HG03045 (cell line): ENCODE results near the gene CEACAM7.
"Not testable (repeated sequence)": the region's sequence is repeated elsewhere in the genome, so short reads cannot be mapped to it uniquely, and the experiment has no call there.

Experiments
- ATAC-seq: cut with Tn5 transposase; IDR thresholded peaks from one replicate; pipeline ENCODE4 v1.9.1; 2021; ENCODE audit warnings: mild to moderate bottlenecking, moderate library complexity; ENCODE audit not compliant: unreplicated experiment

CEACAM7 gene

DNA sequence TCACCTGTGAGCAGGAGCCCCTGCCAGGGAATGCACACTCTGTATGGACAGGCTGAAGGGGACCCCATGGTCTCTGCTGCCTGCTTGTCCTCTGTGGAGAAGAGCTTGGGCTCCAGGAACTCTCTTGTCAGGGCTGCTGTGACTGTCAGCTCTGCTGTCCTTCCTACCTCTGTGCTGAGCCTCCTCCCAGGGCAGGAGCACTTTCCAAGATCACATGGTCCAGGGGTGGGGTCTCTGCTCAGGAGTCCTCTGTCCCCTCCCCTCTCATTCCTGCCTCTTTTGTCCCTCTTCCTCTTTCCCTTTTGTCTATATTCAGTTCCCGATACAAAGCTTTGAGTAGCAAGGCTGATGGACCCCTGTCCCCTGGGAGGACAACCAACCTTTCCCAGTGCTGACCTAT is at the start of gene CEACAM7:
TSS of gene CEACAM7 (minus strand) at position 173 of the 400 bp plus-strand sequence. CDS start at position 68, 105 bp downstream.
- no peak for ATAC-seq

- no peak for ATAC-seq
Observed at GRCh38 chr19:41735071-41735600, 47.1 kb upstream of the CEACAM7 start.

DNA sequence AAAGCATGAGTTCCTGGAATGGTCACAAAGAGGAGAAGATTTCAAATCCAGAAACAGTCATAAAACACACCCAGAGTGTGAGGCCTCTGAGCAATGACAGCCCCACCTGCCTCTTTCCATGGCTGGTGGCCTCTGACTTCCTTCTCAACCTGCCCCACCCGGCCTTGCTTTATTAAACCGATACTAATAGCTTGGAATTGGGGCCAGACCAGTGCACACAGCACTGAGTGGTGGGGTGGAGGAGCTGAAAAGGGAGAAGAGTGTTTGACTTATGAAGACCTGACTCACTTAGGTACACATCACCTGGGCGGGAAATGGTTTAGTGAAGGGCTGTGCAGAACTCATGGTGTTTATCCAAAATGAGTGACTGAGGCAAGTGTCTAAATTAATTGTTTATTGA is 46.5 kb upstream of the CEACAM7 start:
- no peak for ATAC-seq

DNA sequence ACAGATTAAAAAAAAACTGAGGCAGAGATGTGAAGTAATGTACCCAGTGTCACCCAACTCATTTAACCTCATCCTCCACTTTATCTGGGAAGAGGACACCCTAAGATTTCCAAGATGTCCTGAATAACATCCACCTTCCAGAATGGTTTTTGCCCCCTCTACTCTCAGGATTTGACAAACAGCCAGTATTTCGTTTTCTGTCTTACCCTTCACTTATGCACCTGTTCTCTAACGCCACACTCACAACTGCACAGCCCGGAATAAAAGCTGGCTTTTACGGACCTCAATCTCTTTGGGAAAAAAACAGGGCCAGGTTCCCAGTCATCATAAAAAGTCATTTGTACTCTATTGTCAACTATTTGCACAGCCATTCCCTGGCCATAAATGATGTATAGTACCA is 46.1 kb upstream of the CEACAM7 start:
- ATAC-seq = no peak

DNA sequence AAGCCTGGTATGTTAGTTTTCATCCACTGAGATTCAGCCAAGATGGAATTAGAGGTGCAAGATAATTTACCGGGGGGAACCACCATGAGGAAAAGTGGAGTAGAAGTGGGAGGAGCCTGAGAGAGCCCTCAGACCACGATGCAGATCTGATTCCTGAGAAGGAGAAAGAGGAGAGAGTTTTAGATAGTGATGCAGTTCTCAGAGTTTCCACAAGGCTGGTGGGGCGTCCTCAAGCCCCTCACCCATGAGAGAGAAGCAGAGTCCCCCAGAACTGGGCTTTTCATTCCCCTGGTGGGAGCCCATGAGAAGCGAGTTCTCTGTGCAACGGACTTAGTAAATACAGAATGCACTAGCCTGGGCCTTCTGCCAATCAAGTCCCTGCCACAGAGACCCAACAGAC is 38.4 kb upstream of the CEACAM7 start:
- ATAC-seq = no peak

DNA sequence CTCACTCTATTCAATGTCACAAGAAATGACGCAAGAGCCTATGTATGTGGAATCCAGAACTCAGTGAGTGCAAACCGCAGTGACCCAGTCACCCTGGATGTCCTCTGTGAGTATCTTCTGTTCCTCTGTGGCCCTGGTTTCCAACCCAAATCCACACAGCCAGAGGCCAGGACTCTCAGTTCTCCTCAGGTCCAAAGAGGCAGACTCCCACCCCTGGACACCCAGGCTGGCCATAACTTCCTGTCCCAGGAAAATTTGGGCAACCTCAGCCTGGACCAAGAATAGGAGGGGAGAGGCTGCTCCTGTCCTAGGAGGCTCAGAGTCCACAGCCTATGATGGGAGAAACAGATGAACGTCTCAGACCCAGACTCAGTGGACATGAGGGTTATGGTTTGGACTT is 32.0 kb upstream of the CEACAM7 start:
- no peak for ATAC-seq

DNA sequence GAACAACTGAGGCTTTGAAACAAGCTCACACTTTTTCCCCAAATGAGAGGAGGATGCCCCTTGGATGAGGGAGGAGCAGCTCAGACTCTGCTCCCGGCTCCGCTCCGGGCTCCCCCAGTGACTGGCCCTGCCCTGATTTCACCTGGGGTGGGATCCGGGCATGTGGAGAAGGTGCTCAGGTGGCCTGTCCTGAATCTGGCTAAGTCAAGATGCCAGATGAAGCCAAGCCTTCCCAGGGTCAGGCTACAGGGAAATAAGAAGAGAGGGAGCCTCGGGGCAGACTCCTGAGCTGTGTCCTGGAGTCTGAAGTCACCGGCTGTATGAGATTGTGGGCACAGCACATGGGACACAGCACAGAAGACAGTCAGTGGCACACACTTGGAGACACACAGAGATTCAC is 30.7 kb upstream of the CEACAM7 start:
- no peak for ATAC-seq

DNA sequence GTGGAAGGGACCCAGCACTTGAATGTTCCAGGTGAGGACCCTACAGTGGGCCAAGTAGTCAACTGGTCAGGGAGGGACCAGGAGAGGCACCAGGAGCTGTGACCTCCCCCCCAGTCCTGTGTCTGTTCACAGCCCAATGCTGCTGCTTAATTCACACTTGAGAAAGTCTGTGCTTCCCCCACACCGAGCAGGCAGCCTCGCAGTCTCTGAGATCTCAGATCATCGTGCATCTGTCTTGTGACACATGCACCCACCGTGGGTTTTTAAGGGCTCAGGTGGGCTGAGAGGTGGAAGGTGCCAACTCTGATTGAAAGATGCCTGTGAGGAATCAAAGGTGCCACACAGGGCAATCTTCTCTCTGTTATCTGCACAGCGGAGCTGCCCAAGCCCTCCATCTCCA is 26.5 kb upstream of the CEACAM7 start:
- no peak for ATAC-seq

DNA sequence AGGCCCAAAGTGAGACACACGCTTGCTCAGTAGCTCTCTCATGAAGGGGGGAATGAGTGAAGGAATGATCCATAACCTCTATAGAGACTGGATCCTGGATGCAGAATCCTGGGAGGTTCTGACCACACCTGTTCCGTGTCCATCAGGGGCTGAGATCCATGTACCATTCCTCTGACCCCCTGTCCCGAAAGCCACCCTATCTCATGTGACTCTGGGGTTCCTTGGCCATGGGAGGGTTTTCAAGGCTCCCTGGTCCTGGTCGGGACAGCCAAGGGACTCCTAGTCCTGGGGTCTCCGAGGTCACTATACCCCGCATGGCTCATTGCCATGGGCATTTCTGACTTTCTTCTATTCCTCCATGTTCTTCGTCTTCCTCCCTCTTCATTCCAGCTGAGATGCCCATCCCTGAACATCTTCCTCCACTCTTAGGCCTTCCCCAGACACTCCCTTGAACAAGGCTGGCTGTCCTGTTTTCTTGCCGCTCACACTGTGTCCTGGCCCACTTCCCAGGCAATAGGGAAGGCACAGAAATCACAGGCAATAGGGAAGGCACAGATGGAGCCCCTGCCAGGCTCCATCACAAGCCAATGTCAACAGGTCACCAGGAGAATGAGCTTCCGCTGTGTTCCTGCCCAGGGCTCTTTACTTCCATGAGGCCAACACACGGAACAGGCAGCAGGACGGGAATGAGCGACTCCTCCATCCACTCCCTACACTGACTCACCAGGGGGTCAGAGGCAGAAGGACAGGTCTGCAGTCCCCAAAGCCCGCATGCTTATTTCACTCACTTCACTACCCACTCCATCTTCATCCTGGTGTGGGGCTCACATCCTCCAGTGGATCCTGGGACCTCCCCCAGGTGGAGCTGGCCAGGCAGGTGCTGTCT is 23.5 kb upstream of the CEACAM7 start:
- no peak for ATAC-seq

DNA sequence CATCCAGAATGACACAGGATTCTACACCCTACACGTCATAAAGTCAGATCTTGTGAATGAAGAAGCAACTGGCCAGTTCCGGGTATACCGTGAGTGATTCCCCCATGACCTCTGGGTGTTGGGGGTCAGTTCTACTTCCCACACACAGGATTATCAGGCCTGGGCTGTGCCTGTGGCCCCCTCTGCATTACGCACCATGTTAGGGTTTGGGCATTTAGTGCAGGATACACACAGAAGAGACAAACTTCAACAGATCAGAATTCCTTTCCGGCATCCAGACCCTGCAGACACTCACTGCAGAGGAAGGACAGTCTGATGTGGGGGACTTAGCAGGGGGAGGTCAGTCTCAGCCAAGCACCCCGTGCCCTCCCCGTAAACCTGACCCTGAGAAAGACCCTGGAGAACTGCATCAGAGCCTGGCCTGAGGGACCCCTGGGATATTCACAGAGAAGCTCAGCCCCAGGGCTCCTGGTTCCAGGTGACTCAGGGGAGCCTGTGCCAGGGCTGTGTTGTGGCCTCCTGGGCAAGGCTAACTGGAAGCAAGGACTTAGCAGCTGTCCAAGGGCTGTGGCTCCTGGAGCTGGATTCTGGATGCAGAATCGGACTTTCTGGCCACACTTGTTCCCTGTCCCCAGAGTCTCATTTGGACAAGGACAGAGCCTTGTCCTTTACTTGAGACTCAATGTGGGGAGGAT is 22.0 kb upstream of the CEACAM7 start:
- ATAC-seq = no peak

DNA sequence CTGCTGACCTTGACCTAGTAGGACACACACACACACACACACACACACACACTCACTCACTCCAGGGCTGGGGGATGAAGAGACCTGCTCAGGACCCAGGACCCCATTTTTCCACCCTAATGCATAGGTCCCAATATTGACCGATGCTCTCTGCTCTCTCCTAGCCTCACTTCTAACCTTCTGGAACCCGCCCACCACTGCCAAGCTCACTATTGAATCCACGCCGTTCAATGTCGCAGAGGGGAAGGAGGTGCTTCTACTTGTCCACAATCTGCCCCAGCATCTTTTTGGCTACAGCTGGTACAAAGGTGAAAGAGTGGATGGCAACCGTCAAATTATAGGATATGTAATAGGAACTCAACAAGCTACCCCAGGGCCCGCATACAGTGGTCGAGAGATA is 21.4 kb upstream of the CEACAM7 start:
- ATAC-seq = not testable (repeated sequence)

DNA sequence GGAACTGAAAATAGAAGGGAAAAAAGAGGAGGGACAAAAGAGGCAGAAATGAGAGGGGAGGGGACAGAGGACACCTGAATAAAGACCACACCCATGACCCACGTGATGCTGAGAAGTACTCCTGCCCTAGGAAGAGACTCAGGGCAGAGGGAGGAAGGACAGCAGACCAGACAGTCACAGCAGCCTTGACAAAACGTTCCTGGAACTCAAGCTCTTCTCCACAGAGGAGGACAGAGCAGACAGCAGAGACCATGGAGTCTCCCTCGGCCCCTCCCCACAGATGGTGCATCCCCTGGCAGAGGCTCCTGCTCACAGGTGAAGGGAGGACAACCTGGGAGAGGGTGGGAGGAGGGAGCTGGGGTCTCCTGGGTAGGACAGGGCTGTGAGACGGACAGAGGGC is 20.4 kb upstream of the CEACAM7 start, which contains the start of gene CEACAM5:
TSS of gene CEACAM5 (plus strand) at position 146 of the 400 bp plus-strand sequence. CDS start at position 252, 106 bp downstream.
- ATAC-seq = no peak

DNA sequence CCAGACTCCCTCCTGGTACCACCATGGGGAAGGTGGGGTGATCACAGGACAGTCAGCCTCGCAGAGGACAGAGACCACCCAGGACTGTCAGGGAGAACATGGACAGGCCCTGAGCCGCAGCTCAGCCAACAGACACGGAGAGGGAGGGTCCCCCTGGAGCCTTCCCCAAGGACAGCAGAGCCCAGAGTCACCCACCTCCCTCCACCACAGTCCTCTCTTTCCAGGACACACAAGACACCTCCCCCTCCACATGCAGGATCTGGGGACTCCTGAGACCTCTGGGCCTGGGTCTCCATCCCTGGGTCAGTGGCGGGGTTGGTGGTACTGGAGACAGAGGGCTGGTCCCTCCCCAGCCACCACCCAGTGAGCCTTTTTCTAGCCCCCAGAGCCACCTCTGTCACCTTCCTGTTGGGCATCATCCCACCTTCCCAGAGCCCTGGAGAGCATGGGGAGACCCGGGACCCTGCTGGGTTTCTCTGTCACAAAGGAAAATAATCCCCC is 19.9 kb upstream of the CEACAM7 start:
- ATAC-seq = no peak

GRCh38 chr19:41707502-41707812 is 19.4 kb upstream of the CEACAM7 start:
- ATAC-seq = no peak

DNA sequence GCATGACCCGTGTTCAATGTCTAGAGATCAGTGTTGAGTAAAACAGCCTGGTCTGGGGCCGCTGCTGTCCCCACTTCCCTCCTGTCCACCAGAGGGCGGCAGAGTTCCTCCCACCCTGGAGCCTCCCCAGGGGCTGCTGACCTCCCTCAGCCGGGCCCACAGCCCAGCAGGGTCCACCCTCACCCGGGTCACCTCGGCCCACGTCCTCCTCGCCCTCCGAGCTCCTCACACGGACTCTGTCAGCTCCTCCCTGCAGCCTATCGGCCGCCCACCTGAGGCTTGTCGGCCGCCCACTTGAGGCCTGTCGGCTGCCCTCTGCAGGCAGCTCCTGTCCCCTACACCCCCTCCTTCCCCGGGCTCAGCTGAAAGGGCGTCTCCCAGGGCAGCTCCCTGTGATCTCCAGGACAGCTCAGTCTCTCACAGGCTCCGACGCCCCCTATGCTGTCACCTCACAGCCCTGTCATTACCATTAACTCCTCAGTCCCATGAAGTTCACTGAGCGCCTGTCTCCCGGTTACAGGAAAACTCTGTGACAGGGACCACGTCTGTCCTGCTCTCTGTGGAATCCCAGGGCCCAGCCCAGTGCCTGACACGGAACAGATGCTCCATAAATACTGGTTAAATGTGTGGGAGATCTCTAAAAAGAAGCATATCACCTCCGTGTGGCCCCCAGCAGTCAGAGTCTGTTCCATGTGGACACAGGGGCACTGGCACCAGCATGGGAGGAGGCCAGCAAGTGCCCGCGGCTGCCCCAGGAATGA is 18.9 kb upstream of the CEACAM7 start:
- no peak for ATAC-seq

- ATAC-seq = no peak
Observed at GRCh38 chr19:41705393-41706174, 17.5 kb upstream of the CEACAM7 start.

GRCh38 chr19:41703602-41704293 is 15.7 kb upstream of the CEACAM7 start:
- ATAC-seq = no peak

GRCh38 chr19:41702171-41702651 is 14.1 kb upstream of the CEACAM7 start:
- no peak for ATAC-seq

DNA sequence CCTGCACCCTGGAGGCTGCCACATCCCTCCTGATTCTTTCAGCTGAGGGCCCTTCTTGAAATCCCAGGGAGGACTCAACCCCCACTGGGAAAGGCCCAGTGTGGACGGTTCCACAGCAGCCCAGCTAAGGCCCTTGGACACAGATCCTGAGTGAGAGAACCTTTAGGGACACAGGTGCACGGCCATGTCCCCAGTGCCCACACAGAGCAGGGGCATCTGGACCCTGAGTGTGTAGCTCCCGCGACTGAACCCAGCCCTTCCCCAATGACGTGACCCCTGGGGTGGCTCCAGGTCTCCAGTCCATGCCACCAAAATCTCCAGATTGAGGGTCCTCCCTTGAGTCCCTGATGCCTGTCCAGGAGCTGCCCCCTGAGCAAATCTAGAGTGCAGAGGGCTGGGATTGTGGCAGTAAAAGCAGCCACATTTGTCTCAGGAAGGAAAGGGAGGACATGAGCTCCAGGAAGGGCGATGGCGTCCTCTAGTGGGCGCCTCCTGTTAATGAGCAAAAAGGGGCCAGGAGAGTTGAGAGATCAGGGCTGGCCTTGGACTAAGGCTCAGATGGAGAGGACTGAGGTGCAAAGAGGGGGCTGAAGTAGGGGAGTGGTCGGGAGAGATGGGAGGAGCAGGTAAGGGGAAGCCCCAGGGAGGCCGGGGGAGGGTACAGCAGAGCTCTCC is 13.5 kb upstream of the CEACAM7 start:
- ATAC-seq = no peak
